Myocyte (in vitro differentiated cells): ENCODE data around the gene UBP1. TPM values are rescaled to one million over a fixed set of nuclear protein-coding genes. Genes with fewer than 3 reads are reported as not detected.
"Not testable (repeated sequence)": the region's sequence is repeated elsewhere in the genome, so short reads cannot be mapped to it uniquely, and the experiment has no call there.

Experiments used
- DNase-seq: peaks from one replicate; pipeline ENCODE4 v3.0.0-alpha.2; 2012; ENCODE audit warnings: low read depth
- polyA plus RNA-seq: library from polyadenylated mRNA; unstranded; fragments of >200 nt; gene quantifications from one replicate; pipeline ENCODE4 v1.2.1, GENCODE V29; 2012; ENCODE audit warnings: missing spikeins
- total RNA-seq: library from RNA; depleted of rRNA; stranded (reverse); fragments of >200 nt; gene quantifications from 2 replicates; pipeline ENCODE4 v1.2.3, GENCODE V29; 2014

Gene UBP1
- 24.3 and 24.4 TPM in 2 replicates for total RNA-seq
- 26.7 TPM for polyA plus RNA-seq

- peak; percentile 100 for DNase-seq
Measured at GRCh38 chr3:33440328-33441224, at the start of gene UBP1. TSS of gene UBP1 (minus strand) at chr3:33440405. CDS start at chr3:33439848, 557 bp downstream.

- DNase-seq, result no peak
Measured at GRCh38 chr3:33488683-33489082, 48.5 kb upstream of the UBP1 start.

GRCh38 chr3:33488246-33488645, 48.0 kb upstream of the UBP1 start:
- no peak for DNase-seq

GRCh38 chr3:33482111-33482521, 41.9 kb upstream of the UBP1 start:
- peak; percentile 11 for DNase-seq

GRCh38 chr3:33474896-33475295, 34.7 kb upstream of the UBP1 start:
- DNase-seq, result no peak

- DNase-seq, result no peak
Measured at GRCh38 chr3:33473813-33474212, 33.6 kb upstream of the UBP1 start.

GRCh38 chr3:33467786-33468185, 27.6 kb upstream of the UBP1 start:
- DNase-seq, result no peak

- no peak for DNase-seq
Measured at GRCh38 chr3:33461097-33461496, 20.9 kb upstream of the UBP1 start.

- DNase-seq, result not testable (repeated sequence)
Measured at GRCh38 chr3:33459577-33459976, 19.4 kb upstream of the UBP1 start.

- no peak for DNase-seq
Measured at GRCh38 chr3:33458446-33458845, 18.2 kb upstream of the UBP1 start.

GRCh38 chr3:33456756-33457155, 16.6 kb upstream of the UBP1 start:
- peak; percentile 11 for DNase-seq

- DNase-seq, result no peak
Measured at GRCh38 chr3:33453331-33453761, 13.1 kb upstream of the UBP1 start.

- not testable (repeated sequence) for DNase-seq
Measured at GRCh38 chr3:33451994-33452393, 11.8 kb upstream of the UBP1 start.

- DNase-seq, result no peak
Measured at GRCh38 chr3:33447958-33448357, 7.8 kb upstream of the UBP1 start.

GRCh38 chr3:33447256-33447625, 7.0 kb upstream of the UBP1 start:
- not testable (repeated sequence) for DNase-seq

GRCh38 chr3:33442190-33442589, 2.0 kb upstream of the UBP1 start:
- no peak for DNase-seq

- no peak for DNase-seq
Measured at GRCh38 chr3:33441225-33441976, 1.2 kb upstream of the UBP1 start.

- DNase-seq, result peak; percentile 68
Measured at GRCh38 chr3:33439546-33440327, 468 bp downstream of the UBP1 start.

- DNase-seq, result peak; percentile 16
Measured at GRCh38 chr3:33438881-33439545, 1.2 kb downstream of the UBP1 start.

GRCh38 chr3:33438284-33438668, 1.9 kb downstream of the UBP1 start:
- peak; percentile 67 for DNase-seq
